HepG2 (cell line): ENCODE data around the gene MADD. TPM values are rescaled to one million over a fixed set of nuclear protein-coding genes. Genes with fewer than 3 reads are reported as not detected.

Experiments used
- ELF3 ChIP-seq: IDR thresholded peaks from 2 replicates; pipeline ENCODE4 v1.6.1; 2016; ENCODE audit warnings: missing genetic modification reagents, missing compliant biosample characterization
- FOXM1 ChIP-seq: sonication (generic); formaldehyde crosslinking; IDR thresholded peaks from 2 replicates; pipeline ENCODE4 v1.5.0; 2020; ENCODE audit warnings: missing genetic modification reagents
- HNF4A ChIP-seq: sonication (generic); formaldehyde crosslinking; IDR thresholded peaks from 2 replicates; pipeline ENCODE4 v1.4.0; 2020; ENCODE audit warnings: missing genetic modification reagents
- PITX1 ChIP-seq: sonication (generic); formaldehyde crosslinking; IDR thresholded peaks from 2 replicates; pipeline ENCODE4 v1.5.1; 2020; ENCODE audit warnings: mild to moderate bottlenecking, missing genetic modification reagents
- RAD51 ChIP-seq: fragments of 450-650 bp; IDR thresholded peaks from 2 replicates; pipeline ENCODE4 v1.6.1; 2016; ENCODE audit warnings: borderline replicate concordance
- RFXANK ChIP-seq: IDR thresholded peaks from 2 replicates; pipeline ENCODE4 v1.6.1; 2016
- TFDP1 ChIP-seq: IDR thresholded peaks from 2 replicates; pipeline ENCODE4 v1.6.1; 2016; ENCODE audit warnings: missing compliant biosample characterization, missing genetic modification reagents, borderline replicate concordance
- WIZ ChIP-seq: sonication (generic); formaldehyde crosslinking; IDR thresholded peaks from 2 replicates; pipeline ENCODE4 v1.5.1; 2020; ENCODE audit warnings: mild to moderate bottlenecking, missing genetic modification reagents
- ZHX2 ChIP-seq, 2 experiments: sonication (generic) in 1 of 2; formaldehyde crosslinking in 1 of 2; IDR thresholded peaks; 2 replicates each; pipeline versions ENCODE4 v1.6.1 to v1.9.0; 2014 to 2022; ENCODE audit warnings: antibody characterized with exemption in 1 of 2, borderline replicate concordance in 1 of 2, inconsistent platforms in 1 of 2, low read depth in 1 of 2, missing genetic modification reagents in 1 of 2
- ZKSCAN8 ChIP-seq: IDR thresholded peaks from 2 replicates; pipeline ENCODE4 v1.6.1; 2016; ENCODE audit warnings: borderline replicate concordance, missing genetic modification reagents, missing compliant biosample characterization
- ZNF101 ChIP-seq: sonication (generic); formaldehyde crosslinking; IDR thresholded peaks from 2 replicates; pipeline ENCODE4 v1.4.0; 2020; ENCODE audit warnings: mild to moderate bottlenecking, low read depth, missing genetic modification reagents, borderline replicate concordance
- ZNF230 ChIP-seq: sonication (generic); formaldehyde crosslinking; IDR thresholded peaks from 2 replicates; pipeline ENCODE4 v1.4.0; 2020; ENCODE audit warnings: mild to moderate bottlenecking, missing genetic modification reagents
- ZNF282 ChIP-seq: fragments of 450-650 bp; IDR thresholded peaks from 2 replicates; pipeline ENCODE4 v1.6.1; 2018; ENCODE audit not compliant: partially characterized antibody
- ZNF589 ChIP-seq: sonication (generic); formaldehyde crosslinking; conservative IDR thresholded peaks from 2 replicates; pipeline ENCODE4 v1.8.0; 2022; ENCODE audit warnings: mild to moderate bottlenecking, moderate library complexity, missing genetic modification reagents
- ZNF616 ChIP-seq: sonication (generic); formaldehyde crosslinking; IDR thresholded peaks from 2 replicates; pipeline ENCODE4 v1.5.0; 2020; ENCODE audit warnings: low read depth, mild to moderate bottlenecking, missing genetic modification reagents
- ZNF703 ChIP-seq: sonication (generic); formaldehyde crosslinking; IDR thresholded peaks from 2 replicates; pipeline ENCODE4 v1.5.1; 2020; ENCODE audit warnings: missing genetic modification reagents, mild to moderate bottlenecking, moderate library complexity, borderline replicate concordance
- ZNF713 ChIP-seq: sonication (generic); formaldehyde crosslinking; IDR thresholded peaks from 2 replicates; pipeline ENCODE4 v1.4.0; 2020; ENCODE audit warnings: mild to moderate bottlenecking, missing genetic modification reagents
- polyA plus RNA-seq, 8 experiments: library from polyadenylated mRNA; depleted of rRNA in 3 of 8; stranded (reverse) in 7 of 8; unstranded in 1 of 8; fragments of >200 nt; fragmentation: Illumina TruSeq in 4 of 8; extraction: Trizol in 4 of 8; gene quantifications; 2 replicates each; pipeline versions ENCODE4 v1.2.1 to v1.2.3, GENCODE V29; 2011 to 2016; ENCODE audit warnings: low read depth in 4 of 8, missing spikeins in 1 of 8, mixed read lengths in 1 of 8; ENCODE audit not compliant: insufficient read depth in 1 of 8
- total RNA-seq, 5 experiments: library from RNA; depleted of rRNA; stranded (reverse); fragments of >200 nt; fragmentation: Illumina TruSeq; extraction: Trizol; gene quantifications; 2 replicates each; pipeline ENCODE4 v1.2.3, GENCODE V29; 2016; ENCODE audit warnings: low read depth in 1 of 5
- TF ChIP-seq, protein P1 (sequence below): sonication (generic); formaldehyde crosslinking; IDR thresholded peaks from 2 replicates; pipeline ENCODE4 v1.5.0; 2020; ENCODE audit warnings: missing genetic modification reagents
- TF ChIP-seq, protein P2 (sequence below): sonication (generic); formaldehyde crosslinking; IDR thresholded peaks from 2 replicates; pipeline ENCODE4 v1.4.0; 2020; ENCODE audit warnings: mild to moderate bottlenecking, missing genetic modification reagents, borderline replicate concordance

Gene MADD
- total and polyA plus RNA-seq, 2 of the 13 experiments (the other 11 are each of a cell fraction or from before 2014, with no cell fraction given) = 18.0 to 29.2 TPM

DNA sequence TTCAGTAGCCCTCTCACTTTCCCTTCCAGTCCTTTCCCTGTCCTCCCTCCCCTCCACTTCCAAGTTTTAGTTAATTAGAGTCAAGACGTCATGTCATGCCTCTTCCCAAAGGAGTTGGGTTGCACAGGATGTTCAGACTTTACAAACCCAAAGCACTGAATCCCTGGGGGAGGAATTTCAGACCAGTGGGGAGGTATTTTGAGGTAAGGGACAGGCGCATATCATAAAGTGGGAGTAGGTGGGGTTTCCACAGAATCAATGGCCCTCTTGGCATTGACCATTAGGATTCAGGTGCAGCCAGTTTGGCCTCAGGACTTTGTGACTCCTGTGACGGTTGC, 20.6 kb upstream of the MADD start (continued):
- TF ChIP-seq ZNF230 (no peak), ZNF713 (CRISPR knock-in tag) (no peak), FOXM1 (CRISPR knock-in tag) (no peak), PITX1 (no peak), ELF3 (no peak), ZNF282 (no peak), ZKSCAN8 (no peak), WIZ (CRISPR knock-in tag) (no peak), RFXANK (CRISPR knock-in tag) (no peak), ZNF101 (CRISPR knock-in tag) (no peak), HNF4A (CRISPR knock-in tag) (no peak), ZNF589 (CRISPR knock-in tag) (no peak), ZNF703 (CRISPR knock-in tag) (no peak), ZHX2 (IDR thresholded peaks at IDR 0.05; ENCODE audit: low read depth) (no peak), ZHX2 (CRISPR knock-in tag; IDR thresholded peaks at IDR 0.05; ENCODE audit: borderline replicate concordance) (no peak), RAD51 (no peak), TFDP1 (no peak), ZNF616 (CRISPR knock-in tag) (0 out of 2 replicates have a peak, but pooled peaks have one; percentile 11)
- TF ChIP-seq, protein P1, sequence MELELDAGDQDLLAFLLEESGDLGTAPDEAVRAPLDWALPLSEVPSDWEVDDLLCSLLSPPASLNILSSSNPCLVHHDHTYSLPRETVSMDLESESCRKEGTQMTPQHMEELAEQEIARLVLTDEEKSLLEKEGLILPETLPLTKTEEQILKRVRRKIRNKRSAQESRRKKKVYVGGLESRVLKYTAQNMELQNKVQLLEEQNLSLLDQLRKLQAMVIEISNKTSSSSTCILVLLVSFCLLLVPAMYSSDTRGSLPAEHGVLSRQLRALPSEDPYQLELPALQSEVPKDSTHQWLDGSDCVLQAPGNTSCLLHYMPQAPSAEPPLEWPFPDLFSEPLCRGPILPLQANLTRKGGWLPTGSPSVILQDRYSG = no peak
- TF ChIP-seq, protein P2, sequence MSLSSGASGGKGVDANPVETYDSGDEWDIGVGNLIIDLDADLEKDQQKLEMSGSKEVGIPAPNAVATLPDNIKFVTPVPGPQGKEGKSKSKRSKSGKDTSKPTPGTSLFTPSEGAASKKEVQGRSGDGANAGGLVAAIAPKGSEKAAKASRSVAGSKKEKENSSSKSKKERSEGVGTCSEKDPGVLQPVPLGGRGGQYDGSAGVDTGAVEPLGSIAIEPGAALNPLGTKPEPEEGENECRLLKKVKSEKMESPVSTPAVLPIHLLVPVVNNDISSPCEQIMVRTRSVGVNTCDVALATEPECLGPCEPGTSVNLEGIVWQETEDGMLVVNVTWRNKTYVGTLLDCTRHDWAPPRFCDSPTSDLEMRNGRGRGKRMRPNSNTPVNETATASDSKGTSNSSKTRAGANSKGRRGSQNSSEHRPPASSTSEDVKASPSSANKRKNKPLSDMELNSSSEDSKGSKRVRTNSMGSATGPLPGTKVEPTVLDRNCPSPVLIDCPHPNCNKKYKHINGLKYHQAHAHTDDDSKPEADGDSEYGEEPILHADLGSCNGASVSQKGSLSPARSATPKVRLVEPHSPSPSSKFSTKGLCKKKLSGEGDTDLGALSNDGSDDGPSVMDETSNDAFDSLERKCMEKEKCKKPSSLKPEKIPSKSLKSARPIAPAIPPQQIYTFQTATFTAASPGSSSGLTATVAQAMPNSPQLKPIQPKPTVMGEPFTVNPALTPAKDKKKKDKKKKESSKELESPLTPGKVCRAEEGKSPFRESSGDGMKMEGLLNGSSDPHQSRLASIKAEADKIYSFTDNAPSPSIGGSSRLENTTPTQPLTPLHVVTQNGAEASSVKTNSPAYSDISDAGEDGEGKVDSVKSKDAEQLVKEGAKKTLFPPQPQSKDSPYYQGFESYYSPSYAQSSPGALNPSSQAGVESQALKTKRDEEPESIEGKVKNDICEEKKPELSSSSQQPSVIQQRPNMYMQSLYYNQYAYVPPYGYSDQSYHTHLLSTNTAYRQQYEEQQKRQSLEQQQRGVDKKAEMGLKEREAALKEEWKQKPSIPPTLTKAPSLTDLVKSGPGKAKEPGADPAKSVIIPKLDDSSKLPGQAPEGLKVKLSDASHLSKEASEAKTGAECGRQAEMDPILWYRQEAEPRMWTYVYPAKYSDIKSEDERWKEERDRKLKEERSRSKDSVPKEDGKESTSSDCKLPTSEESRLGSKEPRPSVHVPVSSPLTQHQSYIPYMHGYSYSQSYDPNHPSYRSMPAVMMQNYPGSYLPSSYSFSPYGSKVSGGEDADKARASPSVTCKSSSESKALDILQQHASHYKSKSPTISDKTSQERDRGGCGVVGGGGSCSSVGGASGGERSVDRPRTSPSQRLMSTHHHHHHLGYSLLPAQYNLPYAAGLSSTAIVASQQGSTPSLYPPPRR (CRISPR knock-in tag) = no peak
